HG03460 (cell line): Measurements from ENCODE around the gene RAB38.

Experiments used
- ATAC-seq: cut with Tn5 transposase; IDR thresholded peaks from one replicate; pipeline ENCODE4 v1.9.1; 2021; ENCODE audit not compliant: unreplicated experiment

RAB38 gene

DNA sequence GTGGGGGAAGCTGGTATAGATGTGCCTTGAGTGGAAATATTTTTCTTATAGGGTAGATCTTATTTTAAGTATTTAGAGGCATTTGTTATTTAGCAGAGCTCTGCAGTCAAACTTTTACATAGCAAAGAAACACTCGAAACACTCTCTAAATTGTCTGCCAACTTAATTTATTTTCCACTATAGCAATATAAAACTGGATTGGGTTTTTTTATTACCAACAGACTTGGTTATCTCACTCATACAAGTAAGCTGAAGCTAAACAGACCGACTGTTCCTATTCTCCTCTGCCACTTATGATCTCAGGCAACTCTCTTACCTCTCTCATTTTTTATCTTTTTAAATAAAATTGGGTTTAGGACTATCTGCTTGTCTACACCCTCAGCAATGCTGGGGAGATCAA is 4.6 kb downstream of the RAB38 start:
- no peak for ATAC-seq

DNA sequence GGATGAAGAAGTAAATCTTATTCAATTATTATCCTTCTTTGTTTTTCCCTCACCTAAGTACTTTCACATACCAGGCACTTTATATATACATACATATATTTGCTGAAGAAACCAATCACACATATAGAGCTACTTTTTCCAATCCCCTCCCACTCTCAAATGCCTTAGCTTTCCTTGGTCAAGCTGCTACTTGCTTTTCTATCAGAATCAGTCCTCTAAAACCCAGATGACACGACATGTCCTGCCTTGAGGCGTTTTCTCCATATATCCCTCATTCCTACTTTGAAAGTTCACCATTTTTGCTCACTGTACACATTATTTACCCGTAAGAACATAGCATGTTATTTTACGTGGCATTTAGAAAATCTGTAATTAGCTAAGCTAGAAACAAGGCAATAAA is 5.4 kb downstream of the RAB38 start:
- no peak for ATAC-seq

DNA sequence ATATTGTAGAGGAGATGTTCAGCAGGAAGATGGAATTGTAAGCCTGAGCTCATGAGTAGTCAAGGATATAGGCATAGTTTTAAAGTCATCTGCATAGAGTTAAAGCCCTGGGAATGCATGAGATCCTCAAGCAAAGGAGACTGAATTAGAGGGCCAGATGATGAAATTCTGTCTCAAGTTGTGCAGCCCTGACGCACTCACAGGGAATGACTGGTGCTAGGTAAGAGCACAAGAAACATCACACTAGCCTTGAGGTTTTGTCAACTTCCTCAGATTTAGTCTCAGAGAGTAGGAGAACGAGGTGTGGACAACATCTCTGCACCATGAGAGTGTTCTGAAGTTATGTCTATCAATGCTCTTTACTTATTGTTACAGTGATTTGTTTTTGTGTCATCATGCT is 5.8 kb downstream of the RAB38 start:
- ATAC-seq: no peak

DNA sequence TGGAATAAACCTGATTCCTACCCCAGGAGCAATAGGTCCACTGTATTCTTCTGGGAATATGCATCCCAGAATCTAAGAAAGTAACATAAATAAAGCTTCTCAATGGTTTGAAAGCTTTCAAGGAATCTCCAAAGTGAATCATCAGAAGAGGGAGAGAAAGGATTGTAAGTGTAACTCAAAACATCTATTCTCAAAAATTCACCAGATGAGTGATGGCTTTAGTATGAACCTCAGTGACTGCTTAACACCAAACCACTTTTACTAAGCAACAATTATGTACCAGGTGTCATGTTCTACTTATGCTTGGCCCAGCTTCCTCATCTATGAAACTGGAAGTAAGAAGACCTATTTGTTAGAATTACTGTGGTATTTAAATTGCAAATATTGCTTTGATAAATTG is 7.4 kb downstream of the RAB38 start:
- ATAC-seq: no peak

DNA sequence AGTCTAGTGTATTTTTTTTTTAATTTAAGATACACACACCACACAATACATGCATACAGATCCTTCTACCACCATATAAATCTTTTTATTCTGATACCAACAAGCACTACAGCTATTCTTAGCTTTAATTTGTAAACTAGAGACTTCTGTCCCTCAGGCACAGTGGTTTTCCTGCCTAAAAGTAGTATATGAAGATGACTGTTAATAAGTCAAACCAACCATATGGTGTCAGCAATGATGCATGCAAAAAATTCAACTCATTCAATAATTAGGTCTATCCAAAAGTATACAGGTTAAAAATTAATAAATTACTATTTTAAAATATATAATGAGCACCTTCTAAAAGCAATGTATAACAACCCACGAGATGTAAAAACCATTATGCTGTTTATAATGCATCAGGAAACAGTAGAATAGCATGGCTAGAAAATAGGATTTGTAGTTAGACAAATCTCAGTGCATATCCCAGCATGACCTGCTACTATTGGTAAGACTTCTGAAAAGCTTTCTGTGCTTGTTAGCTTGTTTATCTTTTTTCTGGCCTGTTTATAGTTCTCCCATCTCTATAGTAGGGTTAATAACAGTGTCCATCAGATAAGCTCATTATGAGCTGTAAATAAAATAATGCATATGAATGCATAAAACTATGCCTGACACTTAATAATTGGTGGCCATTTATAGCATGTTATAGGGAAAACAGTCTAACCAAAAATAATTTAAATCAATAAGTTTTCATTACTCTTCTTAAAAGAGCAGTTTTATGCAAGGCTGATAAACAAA is 10.2 kb downstream of the RAB38 start:
- no peak for ATAC-seq

DNA sequence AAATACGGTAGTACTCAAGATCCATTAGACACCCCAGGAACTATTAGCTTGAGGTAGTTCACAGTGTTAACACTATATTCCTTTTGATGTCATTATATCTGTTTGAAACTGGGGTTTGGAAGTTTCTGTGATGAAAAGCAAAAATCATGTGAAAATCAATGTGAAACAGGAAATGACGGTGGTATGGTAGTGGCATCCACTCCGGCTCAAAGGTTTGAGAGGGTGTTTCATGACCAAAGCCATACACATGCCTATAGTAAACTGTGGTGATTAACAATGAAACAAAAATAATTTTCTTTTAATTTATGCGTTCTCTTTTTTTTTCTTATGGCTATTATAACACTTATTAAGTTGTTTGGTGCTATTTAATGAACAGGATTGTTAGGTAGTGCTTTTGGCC is 10.9 kb downstream of the RAB38 start:
- no peak for ATAC-seq

DNA sequence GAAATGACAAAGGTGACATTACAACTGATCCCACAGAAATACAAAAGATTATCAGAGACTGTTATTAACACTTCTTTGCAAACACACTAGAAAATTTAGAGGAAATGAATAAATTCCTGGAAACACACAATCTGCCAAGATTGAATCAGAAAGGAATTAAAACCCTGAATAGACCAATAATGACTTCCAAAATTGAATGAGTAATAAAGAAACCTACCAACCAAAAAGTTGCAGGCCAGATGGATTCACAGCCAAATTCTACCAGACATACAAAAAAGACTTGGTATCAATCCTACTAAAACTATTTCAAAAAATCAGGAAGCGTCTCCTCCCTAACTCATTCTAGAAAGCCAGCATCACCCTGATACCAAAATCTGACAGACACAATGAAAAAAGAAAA is 17.2 kb downstream of the RAB38 start:
- no peak for ATAC-seq

DNA sequence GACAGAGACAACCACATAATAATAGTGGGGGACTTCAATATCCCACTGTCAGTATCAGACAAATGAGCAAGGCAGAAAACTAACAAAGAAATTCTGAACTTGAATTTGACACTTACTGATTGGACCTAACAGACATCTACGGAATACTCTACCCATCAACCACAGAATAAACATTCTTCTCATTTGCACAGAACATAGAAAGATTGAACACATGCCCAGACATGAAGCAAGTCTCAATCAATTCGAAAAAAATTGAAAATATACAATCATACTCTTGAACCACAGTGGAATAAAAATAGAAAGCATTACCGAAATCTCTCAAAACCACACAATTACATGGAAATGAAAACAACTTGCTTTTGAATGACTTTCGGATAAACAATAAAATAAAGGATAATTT is 17.9 kb downstream of the RAB38 start:
- no peak for ATAC-seq

DNA sequence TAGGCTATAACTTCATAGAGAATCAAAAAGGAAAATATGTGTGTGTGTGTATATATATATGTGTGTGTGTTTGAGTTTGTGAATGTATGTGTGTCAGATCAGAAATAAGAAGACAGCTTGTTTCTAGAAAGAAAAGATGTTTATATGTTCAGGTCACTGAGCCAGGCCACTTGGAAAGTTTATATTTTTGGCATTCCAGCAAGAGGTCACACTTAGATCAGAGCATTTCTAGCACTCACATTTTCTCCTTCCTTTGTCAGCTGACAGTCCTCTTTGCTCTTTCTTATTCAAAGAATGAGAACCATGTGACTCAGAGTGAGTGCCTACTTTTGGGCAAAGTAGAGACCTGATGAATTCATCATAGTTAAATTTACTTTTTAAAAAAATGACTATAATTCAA is 22.9 kb downstream of the RAB38 start:
- ATAC-seq: no peak

DNA sequence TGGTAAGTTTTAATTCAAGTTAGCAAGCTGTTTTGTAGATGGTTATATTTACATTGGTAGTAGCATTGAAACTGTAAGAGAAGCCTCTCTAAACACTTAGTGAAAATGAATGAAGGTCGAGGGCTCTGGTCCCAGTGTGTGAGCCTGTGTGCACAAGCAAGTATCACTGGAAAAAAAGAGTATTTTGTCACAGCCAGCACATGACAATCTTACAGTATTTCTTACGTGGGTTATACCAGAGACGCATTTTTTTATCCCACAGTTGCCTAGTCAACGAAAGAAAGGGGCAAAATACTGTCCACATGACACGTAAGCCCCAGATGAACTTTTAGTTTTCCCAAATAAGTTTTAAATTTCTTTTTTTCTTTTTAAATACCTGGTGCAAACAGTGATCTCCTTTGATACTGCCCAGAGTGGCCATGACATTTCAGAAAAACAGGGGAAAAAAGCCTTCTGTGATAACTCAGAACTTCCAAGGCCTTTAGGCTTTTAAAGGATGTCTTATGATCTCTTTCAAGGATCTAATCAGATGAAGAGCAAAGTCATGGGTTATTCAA is 23.5 kb downstream of the RAB38 start:
- ATAC-seq: no peak

DNA sequence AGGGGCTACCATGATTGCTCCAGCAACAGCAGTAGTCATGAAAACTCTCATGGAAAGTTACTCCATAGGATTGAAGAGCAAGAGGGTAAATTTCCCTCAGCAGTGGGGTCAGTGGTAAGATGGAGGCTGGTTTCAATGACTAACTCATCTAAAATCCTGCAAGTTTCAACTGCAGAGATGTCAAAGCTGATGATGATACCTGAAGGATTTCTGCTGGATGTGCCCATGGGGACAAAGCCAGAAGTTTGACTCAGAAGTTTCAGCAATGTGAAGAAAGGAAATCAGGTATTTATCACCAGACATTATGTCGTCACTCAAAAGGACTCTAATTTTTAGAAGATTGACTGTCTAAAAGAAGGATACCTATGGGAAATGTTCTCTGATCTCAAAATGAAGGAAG is 29.1 kb downstream of the RAB38 start:
- no peak for ATAC-seq

DNA sequence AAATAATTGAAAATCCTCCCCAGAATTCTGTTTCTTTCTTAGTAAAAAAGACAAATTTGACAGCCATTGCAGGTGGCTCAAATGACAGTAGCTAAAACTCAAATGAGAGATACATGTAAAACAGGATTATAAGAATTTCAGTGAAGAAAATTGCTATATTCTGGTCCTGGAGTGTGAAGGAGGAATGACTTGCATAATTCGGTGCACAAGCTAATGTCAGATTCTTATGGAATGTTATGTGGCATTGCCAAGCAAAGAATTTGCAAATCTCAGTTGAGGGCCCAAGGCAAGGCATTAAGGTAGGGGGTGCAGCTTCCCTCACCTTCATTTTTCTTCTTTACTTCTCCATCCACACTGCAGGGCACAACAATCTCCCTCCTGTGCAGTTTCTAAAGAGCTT is 35.4 kb downstream of the RAB38 start:
- ATAC-seq: no peak

DNA sequence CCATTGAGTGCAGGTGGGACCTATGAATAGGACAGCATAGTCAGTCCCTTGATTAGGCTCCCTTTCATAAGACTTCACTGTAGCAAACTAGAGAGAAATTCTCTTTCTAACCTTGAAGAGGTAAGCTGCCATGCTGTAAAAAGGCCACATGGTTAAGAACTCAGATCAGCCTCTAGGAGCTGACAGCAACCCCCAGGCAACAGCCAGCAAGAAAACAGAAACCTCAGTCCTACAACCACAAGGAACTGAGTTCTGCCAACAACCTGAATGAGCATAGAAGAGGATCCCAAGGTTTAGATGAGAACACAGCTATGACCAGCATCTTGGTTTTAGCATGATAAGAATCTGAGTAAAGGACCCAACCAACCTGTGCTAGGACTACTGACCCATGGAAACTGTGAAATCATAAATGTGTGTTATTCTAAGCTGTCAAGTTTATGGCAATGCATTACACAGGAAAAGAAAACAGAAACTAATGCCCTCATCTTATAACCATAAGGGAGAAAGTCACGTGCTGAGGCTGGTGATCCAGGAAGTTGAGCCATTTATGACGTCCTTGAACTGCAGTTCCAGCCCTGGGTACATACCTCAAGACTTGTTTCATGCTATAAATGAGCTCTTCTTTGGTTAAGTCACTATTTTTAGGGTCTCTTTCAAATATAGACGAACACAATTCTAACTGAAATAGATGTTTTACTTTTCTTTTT is 43.3 kb downstream of the RAB38 start:
- no peak for ATAC-seq

DNA sequence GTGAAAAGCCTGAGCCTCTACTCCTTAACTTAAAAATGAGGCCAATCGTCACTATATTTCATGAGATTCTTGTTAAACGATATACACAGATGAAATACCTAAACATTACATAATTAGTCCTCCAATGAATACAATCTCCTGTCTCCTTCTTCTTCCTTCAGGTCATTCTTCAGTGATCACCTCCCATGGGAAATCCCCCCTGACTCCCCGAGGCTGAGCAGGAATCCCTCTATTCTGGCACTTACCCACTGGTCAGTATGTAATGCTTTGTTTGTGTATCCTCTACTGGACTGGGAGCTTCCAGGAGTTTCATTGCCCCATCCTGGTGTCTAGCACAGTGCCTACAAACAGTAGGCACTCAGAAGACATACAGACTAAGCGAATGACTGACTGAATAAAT is 52.3 kb downstream of the RAB38 start:
- ATAC-seq: no peak

DNA sequence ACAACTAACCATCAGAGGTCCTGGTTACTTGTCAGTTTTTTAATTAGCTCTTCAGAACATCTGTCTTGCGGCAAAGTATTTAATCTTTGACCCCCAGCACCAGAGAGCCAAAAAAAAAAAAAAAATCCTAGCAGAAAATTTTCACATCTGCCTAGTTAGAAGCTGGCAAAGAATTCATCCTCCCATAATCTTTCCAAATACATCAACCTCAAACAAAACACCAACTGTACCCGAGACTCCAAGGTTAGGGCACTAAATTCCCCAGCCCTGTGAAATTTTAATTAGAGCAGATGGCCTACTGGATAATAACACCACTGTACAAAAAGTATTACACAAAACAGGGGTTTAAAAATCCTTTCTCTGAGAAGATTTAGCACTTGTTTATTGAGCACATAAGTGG is 55.7 kb downstream of the RAB38 start:
- ATAC-seq: no peak

DNA sequence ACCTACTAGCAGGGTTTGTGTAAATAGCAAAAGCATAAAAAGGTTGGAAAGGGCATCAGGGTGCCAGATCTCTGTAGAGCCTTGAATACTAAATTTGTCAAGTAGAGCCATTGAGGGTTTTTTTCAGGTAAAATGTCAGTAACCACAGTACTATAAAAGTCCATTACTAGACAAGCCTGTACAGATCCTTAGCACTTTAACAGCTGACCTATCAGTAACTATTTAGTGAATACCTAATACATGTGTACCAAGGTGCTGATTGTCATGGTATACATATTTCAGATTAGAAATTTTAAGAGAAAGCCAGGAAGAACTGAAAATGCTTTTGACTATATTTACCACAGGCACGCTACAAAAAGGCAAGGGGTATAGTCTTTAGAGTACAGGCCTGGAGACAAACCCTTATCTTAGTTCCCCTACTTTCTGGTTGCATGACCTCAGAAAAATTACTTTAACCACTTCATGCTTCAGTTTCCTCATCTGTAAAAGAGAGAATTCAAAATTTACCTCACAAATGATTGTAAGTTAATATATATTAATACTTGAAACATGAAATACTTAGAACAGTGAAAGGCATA is 57.9 kb downstream of the RAB38 start:
- no peak for ATAC-seq

DNA sequence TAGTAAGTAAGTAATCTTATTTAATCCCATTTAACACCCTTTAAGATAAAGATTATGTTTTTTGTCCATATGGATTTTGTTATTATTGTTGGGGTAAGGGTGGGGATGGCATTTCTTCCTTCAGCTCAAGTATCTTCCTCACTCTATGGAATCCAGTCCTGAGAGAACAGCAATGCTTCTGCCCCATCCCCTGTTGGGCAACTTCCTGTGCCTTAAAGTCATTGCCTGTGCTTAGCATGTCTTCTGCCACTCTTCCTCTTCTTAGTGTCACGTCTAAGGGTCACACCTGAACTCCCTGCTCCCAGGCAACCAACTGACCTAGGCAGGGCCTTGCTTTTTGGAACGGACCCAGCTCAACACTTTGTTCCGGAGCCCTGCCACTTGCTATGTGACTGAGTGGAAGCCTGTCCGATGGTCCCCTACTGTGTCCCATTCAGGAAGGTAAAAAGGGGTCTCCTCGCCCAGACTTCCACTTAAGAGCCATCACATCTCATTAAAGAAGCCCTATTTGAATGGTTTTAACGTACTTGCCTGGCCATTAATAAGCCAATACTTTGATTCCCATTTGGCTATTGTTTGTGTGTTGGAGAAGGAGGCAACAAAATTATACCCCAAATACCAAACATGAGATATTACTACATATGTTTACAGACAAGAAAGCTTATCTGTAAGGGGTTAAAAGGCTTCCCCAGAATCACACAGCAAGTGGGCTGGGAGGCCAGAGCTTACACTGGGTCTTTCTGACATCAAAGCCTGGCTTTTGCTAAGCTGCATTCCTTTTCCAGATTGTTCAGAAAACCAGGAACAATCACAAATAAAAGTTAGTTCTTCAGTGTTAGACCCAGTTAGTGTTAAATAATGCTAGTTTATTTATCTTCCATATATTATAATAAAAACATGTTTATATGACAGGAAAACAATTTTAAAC is 59.2 kb downstream of the RAB38 start:
- no peak for ATAC-seq

DNA sequence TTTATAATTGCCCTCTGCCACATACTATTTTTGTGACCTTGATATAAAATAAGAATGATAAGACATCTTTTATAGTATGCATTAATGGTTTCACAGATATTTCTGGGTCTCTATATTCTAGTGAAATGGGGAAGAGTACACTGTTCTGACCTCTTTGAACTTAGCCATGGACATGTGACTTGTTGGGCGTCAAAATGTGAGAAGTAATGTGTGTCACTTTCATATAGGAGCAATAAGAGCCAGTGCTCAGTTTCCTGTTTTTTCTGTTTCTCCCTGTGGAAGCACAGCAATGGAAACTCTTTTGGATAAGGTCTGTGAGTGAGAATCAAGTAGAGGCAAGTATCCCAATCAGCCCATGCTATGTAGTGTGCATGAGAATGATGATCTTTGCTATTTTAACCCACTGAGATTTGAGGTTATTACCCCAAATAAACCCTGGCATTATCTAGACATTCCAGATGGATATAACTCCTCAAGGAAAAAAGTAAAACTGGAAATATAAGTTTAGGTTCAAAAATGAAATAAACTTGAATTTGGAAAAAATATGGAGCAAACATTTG is 60.7 kb downstream of the RAB38 start:
- ATAC-seq: no peak

DNA sequence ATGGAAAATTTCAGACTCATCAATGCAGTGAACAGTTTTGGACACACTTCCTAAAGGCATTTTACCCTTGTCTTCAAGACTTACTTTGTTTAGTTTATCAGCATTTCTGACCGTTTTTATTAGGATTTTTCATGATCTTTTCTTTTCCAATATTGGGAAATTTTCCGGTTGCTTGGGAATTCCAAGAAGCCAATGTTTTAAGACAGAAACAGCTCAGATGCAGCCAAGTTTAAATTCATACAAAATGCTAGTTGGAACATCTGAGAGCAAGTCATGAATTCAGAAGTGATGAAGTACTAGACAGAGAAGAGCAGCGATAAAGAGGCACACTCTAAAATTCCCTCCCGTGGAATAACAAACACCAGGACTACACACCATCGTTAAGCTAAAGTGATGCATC is 68.6 kb downstream of the RAB38 start:
- ATAC-seq: no peak

DNA sequence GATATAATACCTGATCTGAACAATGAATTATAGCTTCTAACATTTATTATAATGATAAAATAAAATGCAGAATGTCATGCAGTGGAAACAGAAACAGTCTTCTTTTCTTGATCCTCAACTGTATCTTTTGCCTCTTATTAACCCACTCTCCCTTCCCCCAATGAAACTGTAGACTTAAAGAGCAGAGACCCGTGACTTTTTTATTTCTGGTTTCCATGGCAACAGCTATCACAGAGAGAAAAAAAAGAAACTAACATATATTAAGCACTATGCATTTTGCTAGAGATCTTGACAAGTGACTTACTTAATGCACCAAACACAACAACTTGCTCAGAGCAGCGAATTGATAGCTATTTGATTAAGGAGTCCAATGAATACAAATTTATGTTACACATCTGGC is 69.3 kb downstream of the RAB38 start:
- no peak for ATAC-seq

DNA sequence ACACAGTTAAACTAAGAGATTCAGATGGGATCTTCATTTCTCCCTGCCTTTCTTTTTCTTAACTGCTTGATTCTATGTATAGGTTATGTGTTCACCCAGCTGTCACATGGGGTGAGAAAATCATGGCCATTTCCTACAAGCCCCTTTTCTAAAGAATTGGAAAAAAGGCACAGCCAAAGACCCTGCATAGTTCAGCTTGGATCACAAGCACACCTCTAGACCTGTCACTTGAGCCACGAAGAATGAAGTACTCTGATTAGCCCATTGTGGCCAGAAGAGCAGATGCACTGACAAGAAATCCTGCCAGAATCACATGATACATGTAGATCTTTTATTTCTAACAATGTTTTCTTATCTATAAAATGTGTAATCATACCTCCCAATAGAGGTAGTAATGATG is 69.7 kb downstream of the RAB38 start:
- ATAC-seq: no peak
